Adrenal gland (tissue), 12 donors: ENCODE results near the gene KCNMA1. TPM values are rescaled to one million over a fixed set of nuclear protein-coding genes. Genes with fewer than 3 reads are reported as not detected.

Experiments
- DNase-seq, 7 donors: peaks; one replicate each; pipeline ENCODE4 v3.0.0-alpha.2; 2019 to 2020
- H3K27ac ChIP-seq, 5 donors: fragments of 200-600 bp; sonication (generic) in 4 of 5; 1 replicate in 3 of 5; 2 replicates in 2 of 5; pipeline versions ENCODE4 v1.5.1 to v1.8.0; 2016 to 2020; ENCODE audit warnings: mild to moderate bottlenecking in 1 of 5
- H3K27me3 ChIP-seq: fragments of 200-600 bp; 2 replicates; pipeline ENCODE4 v1.8.0; 2021
- H3K36me3 ChIP-seq, 2 donors: fragments of 200-600 bp; replicated peaks in 1 of 2; 1 replicate in 1 of 2; 2 replicates in 1 of 2; pipeline versions ENCODE4 v1.5.1 to v1.8.0; 2018 to 2022
- H3K4me1 ChIP-seq, 2 donors: fragments of 200-600 bp; replicated peaks in 1 of 2; 1 replicate in 1 of 2; 2 replicates in 1 of 2; pipeline versions ENCODE4 v1.5.1 to v1.8.0; 2018 to 2021
- H3K4me3 ChIP-seq, 4 donors: fragments of 200-600 bp; sonication (generic) in 3 of 4; one replicate each; pipeline ENCODE4 v1.5.1; 2016 to 2018
- H3K9me3 ChIP-seq, 3 donors: fragments of 200-600 bp; sonication (generic) in 1 of 3; replicated peaks in 1 of 3; 1 replicate in 2 of 3; 2 replicates in 1 of 3; pipeline versions ENCODE4 v1.5.1 to v1.8.0; 2016 to 2021
- CTCF ChIP-seq, 6 experiments: fragments of 450-650 bp in 4 of 6; fragments of 200-600 bp in 2 of 6; sonication (generic) in 1 of 6; IDR thresholded peaks; 1 replicate in 5 of 6; 2 replicates in 1 of 6; pipeline versions ENCODE4 v1.5.1 to v1.8.0; 2016 to 2021; ENCODE audit warnings: antibody characterized with exemption in 6 of 6, mild to moderate bottlenecking in 2 of 6, moderate library complexity in 1 of 6
- POLR2A ChIP-seq, 2 donors: fragments of 450-650 bp; IDR thresholded peaks; one replicate each; pipeline ENCODE4 v1.6.1; 2017; ENCODE audit warnings: antibody characterized with exemption in 2 of 2, mild to moderate bottlenecking in 2 of 2, moderate library complexity in 1 of 2
- WGBS, 4 donors: extraction: QIAGEN DNeasy Blood & Tissue Kit in 2 of 4; methylation state at CpG; one replicate each; pipeline versions ENCODE4 v1.1.5 to v1.1.7; 2013 to 2017; 5-methylcytosine and 5-hydroxymethylcytosine counted together
- intact Hi-C, 2 donors: fragments of 100-400 bp; cut with DNase I; formaldehyde crosslinking; loops; one replicate each; pipeline versions ENCODE4 v1.14.1 to v1.15.0; 2022 to 2023
- polyA plus RNA-seq, 3 donors: library from polyadenylated mRNA; stranded (reverse); fragments of 200-250 nt in 2 of 3; fragments of 350-450 nt in 1 of 3; fragmentation: Illumina TruSeq in 1 of 3; extraction: RNeasy Lipid Tissue Mini Kit (QIAGEN cat#74804) in 1 of 3; gene quantifications; one replicate each; pipeline ENCODE4 v1.2.3, GENCODE V29; 2013 to 2014
- total RNA-seq, 9 donors: library from RNA; depleted of rRNA in 4 of 9; stranded (reverse); fragments of >200 nt in 4 of 9; fragments of 120-200 nt in 1 of 9; fragmentation: NEBNext Ultra II Directional in 1 of 9; extraction: Animal tissue kit (Norgen Biotek cat#: 25700) in 1 of 9; gene quantifications; one replicate each; pipeline versions ENCODE4 v1.1.0 to v1.2.4, GENCODE V29; 2013 to 2023
- donor health status: healthy with polysubstance abuse.
- donor health status: Bipolar disorder and iron deficiency.
- donor health status: DM: yes; HTN: yes; CAD: no.
- donor health status: DM: no; HTN: no; CAD: no.
- donor health status: DM: no; HTN: no; CAD: no.
- donor health status: DM: yes; HTN: yes; CAD: no.

Gene KCNMA1
- total and polyA plus RNA-seq, 12 donors, result 6.4 to 37.7 (median 13.4) TPM

GRCh38 chr10:77104459-77104980, 533.1 kb downstream of the KCNMA1 start:
- TF ChIP-seq CTCF (IDR thresholded peaks at IDR 0.05) (no peak), POLR2A (IDR thresholded peaks at IDR 0.05) (no peak)
- Histone ChIP-seq H3K36me3 (no peaks in the 10 kb centered on the region), H3K4me3 (no peak overlapping the region), H3K9me3 (no peaks in the 10 kb centered on the region), H3K27me3 (no peaks in the 10 kb centered on the region), H3K4me1 (peaks cover 0 to 17% of the 10 kb centered on the region in 2 donors), H3K27ac (peak overlapping the region in 1 of 5 donors; percentile 8)
- 27 to 29% (median 28%) methylated on average over 4 of the region's 4 CpGs for WGBS, 4 donors
- intact Hi-C loops, result no loop called here
- peak in 6 of 7 donors; percentile 37 to 69 (median 52) for DNase-seq

- Histone ChIP-seq H3K4me1 (peaks cover 0 to 17% of the 10 kb centered on the region in 2 donors), H3K9me3 (no peaks in the 10 kb centered on the region), H3K27ac (no peak overlapping the region), H3K4me3 (no peak overlapping the region), H3K27me3 (no peaks in the 10 kb centered on the region), H3K36me3 (no peaks in the 10 kb centered on the region)
- intact Hi-C loops, result no loop called here
- peak in 1 of 7 donors; percentile 15 for DNase-seq
- 88 to 95% (median 93%) methylated on average over 4 of the region's 4 CpGs for WGBS, 4 donors
- TF ChIP-seq POLR2A (IDR thresholded peaks at IDR 0.05) (no peak), CTCF (IDR thresholded peaks at IDR 0.05) (no peak)
Measured at GRCh38 chr10:77103213-77103612, 534.4 kb downstream of the KCNMA1 start.

DNA sequence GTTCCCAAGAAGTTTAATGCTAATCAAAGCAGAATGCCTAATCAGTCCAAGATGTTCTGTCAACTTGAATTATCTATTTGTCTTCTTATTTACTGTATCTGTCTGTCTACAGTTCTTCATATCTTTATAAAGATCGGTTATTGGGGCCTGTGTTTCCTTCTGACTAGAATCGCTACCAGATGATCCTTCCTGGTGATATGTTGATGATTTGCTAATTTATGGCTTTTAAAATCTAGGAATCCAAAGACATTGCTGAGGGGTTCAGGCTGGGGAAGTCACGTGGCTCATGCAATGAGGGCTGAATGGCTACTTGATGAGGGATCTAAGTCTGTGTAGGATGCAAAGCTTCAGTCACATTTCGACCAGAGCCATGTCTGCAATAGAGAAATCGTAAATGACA, 536.3 kb downstream of the KCNMA1 start:
- Histone ChIP-seq H3K27ac (no peak overlapping the region), H3K27me3 (no peaks in the 10 kb centered on the region), H3K36me3 (no peaks in the 10 kb centered on the region), H3K9me3 (no peaks in the 10 kb centered on the region), H3K4me1 (peaks cover 0 to 17% of the 10 kb centered on the region in 2 donors), H3K4me3 (no peak overlapping the region)
- 81 to 89% (median 87%) methylated on average over 5 of the region's 5 CpGs for WGBS, 4 donors
- no peak for TF ChIP-seq CTCF (IDR thresholded peaks at IDR 0.05)
- no peak for DNase-seq
- intact Hi-C loops, result no loop called here

DNA sequence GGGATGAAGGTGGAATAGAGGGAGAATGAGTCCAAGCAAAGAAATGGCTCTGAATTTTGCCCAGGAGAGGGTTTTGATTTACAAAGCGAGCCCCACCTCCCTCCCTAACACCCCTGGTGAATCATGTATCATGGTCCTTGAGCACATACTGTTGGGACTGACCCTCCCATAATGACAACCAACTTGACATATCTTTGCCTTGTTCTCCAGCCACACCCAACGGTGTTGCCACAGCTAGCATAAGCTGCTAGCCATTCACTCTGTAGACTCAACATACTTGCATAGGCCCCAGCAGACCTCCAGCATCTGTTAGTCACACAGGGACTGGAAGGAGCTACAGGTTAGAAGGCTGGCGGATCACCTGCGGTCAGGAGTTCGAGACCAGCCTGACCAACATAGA, 538.5 kb downstream of the KCNMA1 start:
- intact Hi-C loops, result no loop called here
- Histone ChIP-seq H3K27ac (no peak overlapping the region), H3K36me3 (no peaks in the 10 kb centered on the region), H3K4me3 (no peak overlapping the region), H3K4me1 (no peaks in the 10 kb centered on the region), H3K9me3 (no peaks in the 10 kb centered on the region), H3K27me3 (no peaks in the 10 kb centered on the region)
- DNase-seq, result no peak
- TF ChIP-seq CTCF (IDR thresholded peaks at IDR 0.05) (no peak), POLR2A (IDR thresholded peaks at IDR 0.05) (no peak)
- WGBS, 4 donors, result 81 to 95% (median 94%) methylated on average over 5 of the region's 5 CpGs
